IgD-negative memory B cell (primary cell): ENCODE measurements around the gene AGRP. TPM values are rescaled to one million over a fixed set of nuclear protein-coding genes. Genes with fewer than 3 reads are reported as not detected.
"Not testable (repeated sequence)": the region's sequence is repeated elsewhere in the genome, so short reads cannot be mapped to it uniquely, and the experiment has no call there.

Source experiments
- H3K27ac Mint-ChIP-seq, 3 donors: one replicate each; pipeline ENCODE4 v1.8.0; 2020 to 2022; ENCODE audit warnings: mild to moderate bottlenecking in 3 of 3, mixed read lengths in 3 of 3, moderate library complexity in 1 of 3
- H3K27me3 Mint-ChIP-seq: one replicate; pipeline ENCODE4 v1.8.0; 2021; ENCODE audit warnings: mixed read lengths
- H3K36me3 Mint-ChIP-seq: one replicate; pipeline ENCODE4 v1.8.0; 2020; ENCODE audit warnings: mild to moderate bottlenecking, mixed read lengths
- H3K4me1 Mint-ChIP-seq, 3 donors: one replicate each; pipeline ENCODE4 v1.8.0; 2020 to 2022; ENCODE audit warnings: mixed read lengths in 3 of 3, mild to moderate bottlenecking in 1 of 3
- H3K4me3 Mint-ChIP-seq, 4 donors: one replicate each; pipeline ENCODE4 v1.8.0; 2020 to 2022; ENCODE audit warnings: mild to moderate bottlenecking in 4 of 4, mixed read lengths in 4 of 4, moderate library complexity in 3 of 4
- H3K9me3 Mint-ChIP-seq, 3 donors: one replicate each; pipeline ENCODE4 v1.8.0; 2020 to 2021; ENCODE audit warnings: mixed read lengths in 3 of 3, mild to moderate bottlenecking in 1 of 3
- polyA plus RNA-seq: library from polyadenylated mRNA; unstranded; fragments of 300-500 nt; fragmentation: Illumina TruSeq; gene quantifications from one replicate; pipeline ENCODE4 v1.2.3, GENCODE V29; 2021

Gene AGRP
- polyA plus RNA-seq, 1 donor from 2014 or later = not detected

DNA sequence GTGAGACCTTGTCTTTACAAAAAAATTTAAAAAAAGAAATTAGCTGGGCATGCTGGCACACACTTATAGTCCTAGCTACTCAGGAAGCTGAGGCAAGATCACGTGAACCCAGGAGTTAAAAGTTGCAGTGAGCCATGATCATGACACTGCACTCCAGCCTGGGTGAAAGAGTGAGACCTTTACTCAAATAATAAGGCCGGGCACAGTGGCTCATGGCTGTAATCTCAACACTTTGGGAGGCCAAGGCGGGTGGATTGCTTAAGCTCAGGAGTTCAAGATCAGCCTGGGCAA, 33.8 kb upstream of the AGRP start:
- Mint-ChIP-seq H3K27me3 (no peaks in the 10 kb centered on the region), H3K4me1 (peaks cover 49 to 54% (median 50%) of the 10 kb centered on the region in 3 donors), H3K36me3 (peaks cover 1% of the 10 kb centered on the region), H3K4me3 (peak overlapping the region in 3 of 4 donors; percentile 80 to 94 (median 84)), H3K27ac (peak overlapping the region; percentile 93 to 99 (median 98)), H3K9me3 (no peaks in the 10 kb centered on the region)

DNA sequence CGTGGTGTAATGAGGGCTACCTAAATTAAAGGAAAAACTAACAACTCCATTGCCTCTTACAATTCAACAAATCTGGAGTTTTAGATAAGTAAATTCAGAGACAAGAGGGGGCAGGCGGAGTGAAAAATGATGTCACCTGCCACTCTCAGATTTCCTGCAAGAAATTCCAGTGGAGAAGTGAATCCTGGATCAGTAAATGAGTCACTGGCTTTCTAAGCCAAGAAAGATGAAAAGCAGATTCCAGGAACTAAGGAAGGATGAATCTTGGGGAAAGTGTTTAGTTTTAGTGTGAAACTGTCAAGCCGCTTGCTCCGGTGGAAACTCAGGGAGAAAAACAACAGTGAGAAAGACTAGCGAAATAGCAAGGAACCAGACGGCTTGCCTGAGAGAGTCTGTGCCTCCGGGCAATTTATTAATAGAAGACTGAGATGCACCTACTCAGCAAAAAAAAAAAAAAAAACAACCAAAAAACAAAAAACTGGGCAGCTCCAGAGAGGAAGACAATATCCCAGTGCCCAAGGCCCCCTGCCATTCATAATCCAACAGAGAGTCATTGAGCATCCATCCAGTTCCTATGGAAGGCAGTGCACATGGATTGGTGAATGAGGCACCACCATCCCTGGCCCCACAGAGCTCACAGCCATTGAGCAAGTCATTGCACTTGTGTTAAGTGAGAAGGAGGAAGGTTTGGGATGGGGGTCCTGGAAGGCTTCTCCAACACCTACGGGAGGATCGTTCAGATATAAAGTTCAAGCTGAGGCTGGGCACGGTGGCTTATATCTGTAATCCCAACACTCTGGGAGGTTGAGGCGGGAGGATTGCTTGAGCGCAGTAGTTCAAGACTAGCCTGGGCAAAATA, 33.2 kb upstream of the AGRP start:
- peaks cover 48 to 52% (median 50%) of the 10 kb centered on the region in 3 donors for H3K4me1 Mint-ChIP-seq
- peak overlapping the region; percentile 93 to 99 (median 98) for H3K27ac Mint-ChIP-seq
- no peaks in the 10 kb centered on the region for H3K9me3 Mint-ChIP-seq
- H3K27me3 Mint-ChIP-seq = no peaks in the 10 kb centered on the region
- peak overlapping the region; percentile 54 to 94 (median 82) for H3K4me3 Mint-ChIP-seq
- H3K36me3 Mint-ChIP-seq = peaks cover 1% of the 10 kb centered on the region

DNA sequence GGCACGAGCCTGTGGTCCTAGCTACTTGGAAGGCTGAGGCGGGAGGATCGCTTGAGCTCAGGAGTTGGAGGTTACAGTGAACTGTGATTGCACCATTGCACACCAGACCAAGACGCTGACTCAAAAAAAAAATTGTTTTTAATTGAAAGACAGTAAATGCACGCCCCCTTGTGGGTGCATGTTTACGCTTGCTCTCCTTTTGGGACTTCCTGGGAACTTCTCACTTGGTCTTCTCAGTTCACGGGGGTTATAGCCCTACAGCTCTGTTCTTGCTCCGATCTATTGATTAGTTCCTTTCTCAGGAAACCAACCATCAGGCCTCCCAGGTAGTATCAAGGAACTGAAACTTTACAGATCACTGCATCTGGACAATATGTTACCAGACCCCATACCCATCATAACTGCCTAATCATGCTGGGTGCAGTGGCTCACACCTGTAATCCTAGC, 31.1 kb upstream of the AGRP start:
- peak overlapping the region in 3 of 4 donors; percentile 52 to 81 (median 73) for H3K4me3 Mint-ChIP-seq
- H3K27me3 Mint-ChIP-seq = no peaks in the 10 kb centered on the region
- H3K9me3 Mint-ChIP-seq = no peaks in the 10 kb centered on the region
- H3K4me1 Mint-ChIP-seq = peaks cover 40 to 43% (median 41%) of the 10 kb centered on the region in 3 donors
- H3K27ac Mint-ChIP-seq = peak overlapping the region; percentile 93 to 99 (median 93)
- H3K36me3 Mint-ChIP-seq = peaks cover 1% of the 10 kb centered on the region

DNA sequence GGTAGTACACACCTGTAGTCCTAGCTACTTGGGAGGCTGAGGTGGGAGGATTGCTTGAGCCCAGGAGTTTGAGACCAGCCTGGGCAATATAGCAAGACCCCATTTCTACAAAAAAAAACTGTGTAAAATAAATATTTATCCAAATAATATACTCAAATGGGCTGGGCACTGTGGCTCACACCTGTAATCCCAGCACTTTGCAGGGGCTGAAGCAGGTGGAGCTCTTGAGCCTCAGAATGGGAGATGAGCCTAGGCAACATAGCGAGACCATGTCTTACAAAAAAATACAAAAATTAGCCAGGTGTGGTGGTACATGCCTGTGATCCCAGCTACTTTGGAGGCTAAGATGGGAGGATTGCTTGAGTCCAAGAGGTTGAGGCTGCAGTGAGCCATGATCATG, 30.5 kb upstream of the AGRP start:
- not testable (repeated sequence) for H3K27me3 Mint-ChIP-seq, H3K9me3 Mint-ChIP-seq, H3K36me3 Mint-ChIP-seq
- Mint-ChIP-seq H3K4me1 (peaks cover 36 to 39% (median 37%) of the 10 kb centered on the region in 3 donors), H3K27ac (peak overlapping the region; percentile 93 to 99 (median 93)), H3K4me3 (peak overlapping the region in 1 of 4 donors; percentile 66)

DNA sequence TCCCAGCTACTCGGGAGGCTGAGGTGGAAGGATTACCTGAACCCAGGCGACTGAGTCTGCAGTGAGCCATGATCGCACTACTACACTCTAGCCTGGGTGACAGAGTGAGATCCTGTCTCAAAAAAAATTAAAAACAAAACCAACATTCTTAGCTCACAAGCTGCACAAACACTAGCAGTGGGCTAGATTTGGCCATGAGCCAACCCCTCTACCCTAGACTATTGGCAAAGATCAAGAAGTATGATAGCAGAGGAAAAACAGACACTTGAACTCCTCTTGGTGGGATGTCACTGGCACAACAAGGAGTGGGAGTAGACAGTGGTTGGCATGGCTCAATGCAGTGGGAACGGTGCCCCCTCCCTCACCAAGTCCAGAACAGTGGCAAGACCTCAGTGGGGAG, 25.7 kb upstream of the AGRP start:
- Mint-ChIP-seq H3K36me3 (no peaks in the 10 kb centered on the region), H3K4me1 (peaks cover 30 to 39% (median 34%) of the 10 kb centered on the region in 3 donors), H3K27me3 (no peaks in the 10 kb centered on the region), H3K27ac (no peak overlapping the region), H3K4me3 (no peak overlapping the region), H3K9me3 (no peaks in the 10 kb centered on the region)

DNA sequence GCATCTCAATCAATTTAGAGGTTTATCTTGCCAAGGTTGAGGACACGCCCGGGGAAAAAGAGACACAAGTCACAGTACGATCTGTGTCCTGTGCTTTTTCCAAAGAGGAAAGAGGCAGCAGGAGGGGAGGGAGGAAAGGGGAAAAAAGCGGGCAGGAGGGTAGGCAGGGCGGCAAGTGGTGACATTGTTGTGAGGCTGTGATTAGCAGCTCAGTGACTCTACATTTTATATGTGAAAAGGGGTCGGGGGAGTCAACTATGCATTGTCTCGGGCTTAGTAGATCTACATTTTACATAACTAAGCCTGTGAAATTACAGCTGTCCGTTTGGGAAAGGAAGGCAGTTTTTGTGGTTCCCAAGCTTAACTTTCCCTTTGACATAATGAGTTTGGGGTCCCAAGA, 23.1 kb upstream of the AGRP start:
- Mint-ChIP-seq H3K9me3 (no peaks in the 10 kb centered on the region), H3K27ac (peak overlapping the region; percentile 60 to 76 (median 75)), H3K27me3 (no peaks in the 10 kb centered on the region), H3K36me3 (peaks cover 5% of the 10 kb centered on the region), H3K4me3 (peak overlapping the region in 2 of 4 donors; percentile 81 to 85), H3K4me1 (peaks cover 37 to 47% (median 39%) of the 10 kb centered on the region in 3 donors)

DNA sequence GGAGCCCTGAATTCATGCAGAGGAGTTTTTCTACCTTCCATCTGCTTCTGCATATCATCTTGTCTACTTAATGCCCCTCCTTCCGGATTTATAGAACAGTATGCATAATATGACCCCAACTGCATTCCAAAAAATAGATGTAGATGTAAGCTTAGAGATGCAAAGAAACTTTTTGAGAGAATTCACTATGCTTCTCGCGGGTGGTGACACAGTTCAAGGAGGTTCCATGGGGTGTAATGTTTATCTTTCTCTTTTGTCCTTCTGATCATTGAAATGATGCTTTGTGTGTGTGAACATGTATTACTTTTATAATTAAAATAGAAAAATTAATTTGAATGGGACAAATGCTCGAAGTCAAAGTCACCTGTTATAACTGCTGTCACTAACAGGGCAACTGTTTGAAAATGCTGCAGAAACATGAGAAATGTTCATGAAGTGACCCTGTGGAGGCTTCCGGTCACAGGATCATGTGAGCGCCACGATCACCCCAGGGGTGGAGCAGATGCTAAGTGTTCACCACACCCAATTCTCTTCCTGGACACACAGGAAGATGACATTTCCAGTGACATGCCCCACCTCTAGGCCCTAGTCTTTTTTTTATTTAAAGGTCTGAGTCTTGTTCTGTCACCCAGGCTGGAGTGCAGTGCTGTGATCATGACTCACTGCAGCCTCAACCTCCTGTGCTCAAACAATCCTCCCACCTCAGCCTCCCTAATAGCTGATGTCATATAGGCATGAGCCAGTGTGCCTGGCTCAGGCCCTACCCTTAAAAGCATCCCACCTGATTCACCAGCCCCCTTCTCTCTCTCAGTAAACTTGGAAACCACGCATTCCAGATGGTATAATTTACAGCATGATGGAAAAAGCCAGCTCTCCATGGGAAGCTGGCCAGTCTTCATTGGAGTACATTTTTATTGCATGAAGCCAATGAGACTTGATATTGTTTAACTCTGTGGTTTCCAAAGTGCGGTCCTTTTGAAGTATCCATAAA, 21.0 kb upstream of the AGRP start:
- Mint-ChIP-seq H3K4me1 (peaks cover 37 to 47% (median 38%) of the 10 kb centered on the region in 3 donors), H3K9me3 (no peaks in the 10 kb centered on the region), H3K27ac (peak overlapping the region; percentile 29 to 89 (median 88)), H3K36me3 (peaks cover 5% of the 10 kb centered on the region), H3K4me3 (peak overlapping the region; percentile 42 to 69 (median 58)), H3K27me3 (no peaks in the 10 kb centered on the region)

DNA sequence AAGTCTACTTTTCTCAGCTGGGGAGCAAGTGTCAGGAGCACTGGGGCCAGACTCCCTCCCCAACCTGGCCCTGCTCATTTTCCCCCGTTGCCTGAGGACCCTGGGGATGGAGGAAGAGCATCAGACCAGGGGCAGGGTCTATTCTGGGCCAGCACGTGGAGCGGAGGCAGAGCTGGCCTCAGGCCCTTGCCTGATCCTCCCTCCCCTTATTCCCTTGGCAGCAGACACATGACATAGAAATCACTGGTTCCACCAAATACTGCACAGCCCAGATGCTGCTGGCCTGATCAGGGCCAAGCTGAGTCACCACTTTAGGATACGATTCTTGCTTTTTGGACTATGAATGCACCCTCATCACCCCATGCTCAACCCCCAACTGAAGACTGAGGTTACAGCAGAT, 15.8 kb upstream of the AGRP start:
- H3K27ac Mint-ChIP-seq = peak overlapping the region in 2 of 3 donors; percentile 31 to 49
- H3K9me3 Mint-ChIP-seq = no peaks in the 10 kb centered on the region
- peaks cover 19 to 25% (median 24%) of the 10 kb centered on the region in 3 donors for H3K4me1 Mint-ChIP-seq
- H3K27me3 Mint-ChIP-seq = no peaks in the 10 kb centered on the region
- peaks cover 6% of the 10 kb centered on the region for H3K36me3 Mint-ChIP-seq
- H3K4me3 Mint-ChIP-seq = peak overlapping the region in 1 of 4 donors; percentile 85

DNA sequence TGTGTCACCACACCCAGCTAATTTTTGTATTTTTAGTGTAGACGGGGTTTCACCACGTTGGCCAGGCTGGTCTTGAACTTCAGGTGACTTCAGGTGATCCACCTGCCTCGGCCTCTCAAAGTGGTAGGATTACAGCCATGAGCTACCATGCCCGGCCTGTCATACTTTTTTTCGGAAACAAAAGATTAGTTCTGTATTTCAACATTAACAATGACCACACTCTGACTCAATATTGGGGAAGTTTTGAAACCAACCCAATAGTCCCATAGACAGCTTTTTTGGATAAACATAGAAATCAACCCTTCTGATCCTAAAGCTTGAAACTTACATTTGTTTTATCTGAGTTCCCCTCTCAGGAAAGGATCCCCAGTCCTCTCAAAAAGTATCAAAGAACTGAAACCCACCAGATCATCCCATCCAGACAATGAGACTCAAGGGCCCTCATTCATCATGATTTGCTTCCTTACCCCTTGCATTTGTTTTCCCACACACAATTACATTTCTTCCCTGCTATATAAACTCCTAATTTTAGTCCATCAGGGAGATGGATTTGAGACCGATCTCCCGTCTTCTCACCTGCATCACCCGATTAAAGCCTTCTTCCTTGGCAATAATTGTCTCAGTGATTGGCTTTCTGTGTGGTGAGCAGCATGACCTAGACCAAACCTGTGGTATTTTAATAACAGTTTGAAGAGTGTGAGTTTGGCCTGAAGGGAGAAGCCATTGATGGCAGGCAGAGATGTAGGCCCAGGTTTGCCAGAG, 7.2 kb upstream of the AGRP start:
- peaks cover 5% of the 10 kb centered on the region for H3K36me3 Mint-ChIP-seq
- no peaks in the 10 kb centered on the region for H3K27me3 Mint-ChIP-seq
- H3K4me3 Mint-ChIP-seq = peak overlapping the region in 3 of 4 donors; percentile 19 to 81 (median 75)
- H3K27ac Mint-ChIP-seq = peak overlapping the region; percentile 86 to 94 (median 88)
- peaks cover 42 to 50% (median 49%) of the 10 kb centered on the region in 3 donors for H3K4me1 Mint-ChIP-seq
- H3K9me3 Mint-ChIP-seq = no peaks in the 10 kb centered on the region

DNA sequence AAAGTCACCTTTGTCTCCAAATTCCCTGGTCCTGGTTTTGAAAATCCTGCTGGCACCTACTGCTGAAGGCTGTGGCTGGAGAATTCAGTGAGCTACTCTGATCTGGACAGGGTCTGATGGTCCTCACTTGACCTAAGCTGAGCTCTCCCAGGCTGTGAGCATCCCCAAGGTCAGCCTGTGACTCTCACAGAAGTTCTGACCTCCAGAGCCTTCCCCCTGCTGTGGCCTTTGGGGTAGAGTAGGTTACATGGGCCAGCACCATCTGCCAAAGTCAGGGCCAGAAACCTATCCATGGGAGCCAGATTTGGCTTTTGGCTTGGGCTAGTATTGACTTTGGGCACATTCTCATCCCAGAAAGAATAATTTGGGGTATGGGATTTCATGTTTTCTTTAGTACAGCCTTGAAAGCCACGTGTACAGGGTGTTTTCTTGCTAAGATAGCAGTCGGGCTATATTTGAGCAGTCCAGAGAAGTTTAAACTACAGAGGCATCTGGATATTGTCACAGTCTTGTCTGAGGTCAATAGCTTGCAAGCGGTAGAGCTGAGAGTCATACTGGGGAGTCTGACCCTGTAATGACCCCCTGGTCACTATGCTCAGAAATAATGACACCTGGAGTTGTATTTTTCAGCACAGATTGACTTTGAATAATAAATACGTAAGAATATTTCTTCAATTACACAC, 6.2 kb upstream of the AGRP start:
- Mint-ChIP-seq H3K4me3 (peak overlapping the region in 2 of 4 donors; percentile 54 to 81), H3K36me3 (peaks cover 5% of the 10 kb centered on the region), H3K27ac (peak overlapping the region; percentile 76 to 88 (median 79)), H3K27me3 (no peaks in the 10 kb centered on the region), H3K4me1 (peaks cover 42 to 48% (median 47%) of the 10 kb centered on the region in 3 donors), H3K9me3 (no peaks in the 10 kb centered on the region)

DNA sequence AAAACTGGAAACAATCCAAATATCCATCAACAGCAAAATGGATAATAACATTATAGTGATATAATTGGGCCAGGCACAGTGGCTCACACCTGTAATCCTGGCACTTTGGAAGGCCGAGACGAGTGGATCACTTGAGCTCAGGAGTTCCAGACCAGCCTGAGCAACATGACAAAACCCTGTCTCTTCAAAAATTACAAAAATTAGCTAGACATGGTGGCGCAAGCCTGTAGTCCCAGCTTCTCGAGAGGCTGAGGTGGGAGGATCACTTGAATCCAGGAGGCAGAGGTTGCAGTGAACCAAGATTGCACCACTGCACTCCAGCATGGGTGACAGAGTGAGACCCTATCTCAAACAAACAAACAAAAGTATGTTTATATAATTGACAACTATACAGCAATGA, 4.2 kb upstream of the AGRP start:
- peaks cover 35 to 45% (median 40%) of the 10 kb centered on the region in 3 donors for H3K4me1 Mint-ChIP-seq

DNA sequence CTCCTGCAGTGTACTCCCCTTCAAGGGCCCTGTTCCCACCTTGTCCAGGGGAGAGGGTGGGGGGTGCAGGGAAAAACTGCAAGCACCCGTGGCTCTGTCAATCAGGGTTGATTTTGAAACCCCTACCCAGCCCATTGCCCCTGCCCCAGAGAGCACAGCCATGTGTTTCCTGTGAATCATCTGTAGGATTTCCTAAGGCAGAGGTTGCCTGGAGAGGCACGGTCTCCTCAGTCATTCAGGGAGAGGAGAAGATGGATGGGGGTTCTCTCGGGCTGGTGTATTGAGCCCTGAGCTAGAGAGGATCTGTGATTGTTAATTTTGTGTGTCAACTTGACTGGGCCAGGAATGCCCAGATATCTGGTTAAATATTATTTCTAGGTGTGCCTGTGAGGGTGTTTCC, 3.5 kb upstream of the AGRP start:
- Mint-ChIP-seq H3K27me3 (no peaks in the 10 kb centered on the region), H3K4me1 (peaks cover 38 to 48% (median 43%) of the 10 kb centered on the region in 3 donors), H3K4me3 (peak overlapping the region in 1 of 4 donors; percentile 55)

More for the DNA sequence above, 4.2 kb upstream of the AGRP start:
- H3K36me3 Mint-ChIP-seq, H3K9me3 Mint-ChIP-seq, H3K27me3 Mint-ChIP-seq: not testable (repeated sequence)
- peak overlapping the region in 2 of 4 donors; percentile 4 to 21 for H3K4me3 Mint-ChIP-seq
- H3K27ac Mint-ChIP-seq = peak overlapping the region in 2 of 3 donors; percentile 88 to 94

DNA sequence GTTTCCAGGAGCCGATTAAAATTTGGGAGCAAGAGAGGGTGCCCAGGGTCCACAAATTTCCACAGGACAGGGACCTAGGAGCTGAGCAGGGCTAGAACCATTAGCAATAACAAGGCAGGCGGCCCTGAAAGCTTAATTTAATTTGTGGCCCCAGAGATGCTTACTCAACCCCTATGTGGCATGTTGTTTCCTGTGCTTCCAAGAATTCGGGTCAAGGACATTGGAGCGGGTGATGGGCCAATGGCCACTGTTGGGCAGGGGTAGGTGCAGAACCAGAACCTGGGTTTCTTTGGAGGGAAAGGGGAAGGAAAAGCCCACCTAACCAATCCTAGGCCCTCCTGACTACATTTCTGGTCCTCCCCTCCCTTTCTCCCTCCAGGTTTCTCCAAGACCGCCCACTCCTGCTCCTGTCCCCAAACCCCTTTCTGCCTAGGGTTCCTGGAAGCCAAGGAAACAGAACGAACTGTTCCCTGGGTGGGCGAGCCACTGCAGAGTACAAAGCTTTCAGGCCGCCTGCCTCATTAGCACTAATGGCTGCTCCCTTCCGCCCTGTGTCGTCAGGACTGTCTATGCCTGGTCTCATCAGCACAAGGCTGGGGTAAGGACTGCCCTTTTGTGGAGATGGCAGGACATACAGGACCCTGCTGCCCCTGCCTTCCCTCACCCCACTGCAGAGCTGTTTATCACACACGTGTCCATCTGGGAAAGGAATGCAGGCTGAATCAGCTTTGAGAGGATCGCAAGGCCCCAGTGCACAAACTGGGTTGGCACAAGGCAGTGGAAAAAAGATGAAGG, 581 bp upstream of the AGRP start:
- H3K36me3 Mint-ChIP-seq = peaks cover 2% of the 10 kb centered on the region
- H3K27me3 Mint-ChIP-seq = no peaks in the 10 kb centered on the region
- peak overlapping the region in 3 of 4 donors; percentile 42 to 72 (median 61) for H3K4me3 Mint-ChIP-seq
- H3K4me1 Mint-ChIP-seq = peaks cover 21 to 28% (median 24%) of the 10 kb centered on the region in 3 donors
- no peaks in the 10 kb centered on the region for H3K9me3 Mint-ChIP-seq
- H3K27ac Mint-ChIP-seq = peak overlapping the region in 2 of 3 donors; percentile 78 to 99

More for the DNA sequence above, 3.5 kb upstream of the AGRP start:
- Mint-ChIP-seq H3K9me3 (no peaks in the 10 kb centered on the region), H3K36me3 (peaks cover 2% of the 10 kb centered on the region), H3K27ac (peak overlapping the region in 1 of 3 donors; percentile 62)
